Lung (tissue), 12 donors: Measurements from ENCODE around the gene LARGE1. TPM values are rescaled to one million over a fixed set of nuclear protein-coding genes. Genes with fewer than 3 reads are reported as not detected.
A peak's percentile ranks its signal among the peaks of the same experiment; 100 is the strongest.

Source experiments
- ATAC-seq: fragments of 200-7000 bp; cut with Tn5 transposase; one replicate; pipeline ENCODE4 v1.9.1; 2020; ENCODE audit warnings: moderate number of reproducible peaks; ENCODE audit not compliant: insufficient read depth, low FRiP score
- DNase-seq, 3 donors: peaks; one replicate each; pipeline ENCODE4 v3.0.0-alpha.2; 2013 to 2017
- H3K27ac ChIP-seq, 2 donors: one replicate each; pipeline ENCODE4 v1.5.1; 2013; ENCODE audit warnings: mild to moderate bottlenecking in 2 of 2, moderate library complexity in 2 of 2, control low read depth in 1 of 2, inconsistent platforms in 1 of 2, low read depth in 1 of 2, low read length in 1 of 2
- H3K27me3 ChIP-seq, 3 donors: one replicate each; pipeline ENCODE4 v1.5.1; 2013; ENCODE audit warnings: low read length in 2 of 3; ENCODE audit not compliant: control insufficient read depth in 3 of 3, insufficient read depth in 3 of 3
- H3K36me3 ChIP-seq, 4 donors: one replicate each; pipeline ENCODE4 v1.5.1; 2013; ENCODE audit warnings: low read length in 4 of 4, mild to moderate bottlenecking in 1 of 4, moderate library complexity in 1 of 4; ENCODE audit not compliant: control insufficient read depth in 4 of 4, insufficient read depth in 4 of 4
- H3K4me1 ChIP-seq, 5 donors: one replicate each; pipeline ENCODE4 v1.5.1; 2013; ENCODE audit warnings: low read length in 5 of 5, mild to moderate bottlenecking in 2 of 5, moderate library complexity in 1 of 5; ENCODE audit not compliant: control insufficient read depth in 5 of 5, insufficient read depth in 5 of 5
- H3K4me3 ChIP-seq: one replicate; pipeline ENCODE4 v1.5.1; 2013; ENCODE audit warnings: mild to moderate bottlenecking, control low read depth, moderate library complexity
- H3K9ac ChIP-seq, 2 donors: one replicate each; pipeline ENCODE4 v1.5.1; 2013; ENCODE audit warnings: low read length in 2 of 2, control low read depth in 1 of 2; ENCODE audit not compliant: insufficient read depth in 1 of 2
- H3K9me3 ChIP-seq, 4 donors: one replicate each; pipeline ENCODE4 v1.5.1; 2013; ENCODE audit warnings: low read length in 3 of 4, mild to moderate bottlenecking in 1 of 4, moderate library complexity in 1 of 4; ENCODE audit not compliant: control insufficient read depth in 4 of 4, insufficient read depth in 3 of 4
- CTCF ChIP-seq: IDR thresholded peaks from 2 replicates; pipeline ENCODE4 v1.5.1; 2012; ENCODE audit warnings: mild to moderate bottlenecking; ENCODE audit errors: control extremely low read depth, extremely low read depth
- WGBS, 2 donors: extraction: QIAGEN DNeasy Blood & Tissue Kit; methylation state at CpG; one replicate each; pipeline ENCODE4 v1.1.7; 2013; 5-methylcytosine and 5-hydroxymethylcytosine counted together
- polyA plus RNA-seq, 2 donors: library from polyadenylated mRNA; stranded (reverse); fragments of 200-250 nt; gene quantifications; one replicate each; pipeline ENCODE4 v1.2.1, GENCODE V29; 2013
- total RNA-seq, 2 donors: library from RNA; depleted of rRNA in 1 of 2; stranded (reverse); fragments of >200 nt in 1 of 2; gene quantifications; one replicate each; pipeline ENCODE4 v1.2.1, GENCODE V29; 2014 to 2021
- donor health status: control.
- donor health status: control.
- donor health status: Bipolar disorder and iron deficiency.
- donor health status: healthy.
- donor health status: DM: yes; HTN: yes; CAD: no.

LARGE1 gene
- total and polyA plus RNA-seq, 4 donors = 2.9 to 41.1 (median 15.4) TPM

GRCh38 chr22:33922349-33922681 is 2.0 kb upstream of the LARGE1 start:
- H3K27ac ChIP-seq = peak overlapping the region; percentile 23 to 43
- ATAC-seq (no peak), DNase-seq (peak; percentile 59 to 73 (median 66))
- H3K9me3 ChIP-seq = no peaks in the 10 kb centered on the region
- no peak for TF ChIP-seq CTCF
- peaks cover 0 to 4% (median 0%) of the 10 kb centered on the region in 3 donors for H3K27me3 ChIP-seq
- H3K36me3 ChIP-seq = no peaks in the 10 kb centered on the region
- WGBS, 2 donors = 0 to 1% methylated on average over 20 to 23 of the region's 23 CpGs
- peak overlapping the region; percentile 41 for H3K4me3 ChIP-seq
- peaks cover 0 to 30% (median 7%) of the 10 kb centered on the region in 5 donors for H3K4me1 ChIP-seq
- peak overlapping the region in 1 of 2 donors; percentile 30 for H3K9ac ChIP-seq

- Histone ChIP-seq H3K9me3 (no peaks in the 10 kb centered on the region), H3K4me1 (peaks cover 0 to 30% (median 9%) of the 10 kb centered on the region in 5 donors), H3K36me3 (no peaks in the 10 kb centered on the region), H3K27ac (peak overlapping the region; percentile 41 to 76), H3K9ac (peak overlapping the region in 1 of 2 donors; percentile 71), H3K27me3 (peaks cover 0 to 4% (median 0%) of the 10 kb centered on the region in 3 donors), H3K4me3 (peak overlapping the region; percentile 47)
- peak; percentile 11 for ATAC-seq
- TF ChIP-seq CTCF = no peak
- DNase-seq = peak; percentile 85 to 90 (median 87)
- WGBS, 2 donors = 1% methylated on average over 40 to 51 of the region's 52 CpGs
Observed at GRCh38 chr22:33921525-33922348, 1.5 kb upstream of the LARGE1 start.

GRCh38 chr22:33920927-33921524 is 750 bp upstream of the LARGE1 start:
- WGBS, 2 donors = 0 to 1% methylated on average over 43 to 69 of the region's 69 CpGs
- Histone ChIP-seq H3K27ac (peak overlapping the region; percentile 4 to 91), H3K9ac (peak overlapping the region in 1 of 2 donors; percentile 71)

More at GRCh38 chr22:33920927-33921524, 750 bp upstream of the LARGE1 start:
- TF ChIP-seq CTCF = no peak
- Histone ChIP-seq H3K4me1 (peaks cover 0 to 30% (median 9%) of the 10 kb centered on the region in 5 donors), H3K4me3 (peak overlapping the region; percentile 29), H3K27me3 (peaks cover 0 to 4% (median 0%) of the 10 kb centered on the region in 3 donors), H3K9me3 (no peaks in the 10 kb centered on the region), H3K36me3 (no peaks in the 10 kb centered on the region)
- DNase-seq (peak; percentile 98 to 99 (median 99)), ATAC-seq (peak; percentile 93)
